ENCODE data around the gene SLC16A7. TPM values are rescaled to one million over a fixed set of nuclear protein-coding genes. Genes with fewer than 3 reads are reported as not detected.
A peak's percentile ranks its signal among the peaks of the same experiment; 100 is the strongest.

Gene SLC16A7
- total RNA-seq, 1 donor from 2014 or later = 12.6 TPM

- no peak for DNase-seq (ENCODE audit: low spot score in 2 of 2)
- intact Hi-C loops (cut with DNase I) = no loop called here
- H3K4me1 ChIP-seq = peaks cover 0 to 12% of the 10 kb centered on the region in 2 donors
- TF ChIP-seq CTCF (IDR thresholded peaks at IDR 0.05) = no peak
- no peak overlapping the region for H3K4me3 ChIP-seq
- no peak overlapping the region for H3K27ac ChIP-seq
- H3K27me3 ChIP-seq = no peaks in the 10 kb centered on the region
- no peaks in the 10 kb centered on the region for H3K36me3 ChIP-seq
- H3K9me3 ChIP-seq = no peaks in the 10 kb centered on the region
Observed at GRCh38 chr12:59649203-59649602, 53.4 kb downstream of the SLC16A7 start.

- no peaks in the 10 kb centered on the region for H3K27me3 ChIP-seq
- no peaks in the 10 kb centered on the region for H3K9me3 ChIP-seq
- DNase-seq (ENCODE audit: low spot score in 2 of 2) = no peak
- no peaks in the 10 kb centered on the region for H3K36me3 ChIP-seq
- intact Hi-C loops (cut with DNase I) = loop anchor here (2.0 kb wide), 1 partner anchor 54 kb away; the partner anchor contains the start of gene SLC16A7
- TF ChIP-seq CTCF (IDR thresholded peaks at IDR 0.05) = no peak
- H3K27ac ChIP-seq = peak overlapping the region in 1 of 2 donors; percentile 51
- no peak overlapping the region for H3K4me3 ChIP-seq
- H3K4me1 ChIP-seq = peaks cover 0 to 12% of the 10 kb centered on the region in 2 donors
Observed at GRCh38 chr12:59650588-59651228, 54.9 kb downstream of the SLC16A7 start.

- intact Hi-C loops (cut with DNase I) = loop anchor here (2.0 kb wide), 1 partner anchor 55 kb away; the partner anchor contains the start of gene SLC16A7
- peak overlapping the region; percentile 34 to 51 for H3K27ac ChIP-seq
Observed at GRCh38 chr12:59651229-59651920, 55.5 kb downstream of the SLC16A7 start.

GRCh38 chr12:59652130-59652529 is 56.3 kb downstream of the SLC16A7 start:
- Histone ChIP-seq H3K4me3 (no peak overlapping the region), H3K9me3 (no peaks in the 10 kb centered on the region), H3K36me3 (peaks cover 0 to 5% of the 10 kb centered on the region in 2 donors), H3K27ac (peak overlapping the region in 1 of 2 donors; percentile 51), H3K4me1 (peaks cover 0 to 12% of the 10 kb centered on the region in 2 donors), H3K27me3 (no peaks in the 10 kb centered on the region)
- TF ChIP-seq CTCF (IDR thresholded peaks at IDR 0.05) = no peak
- intact Hi-C loops (cut with DNase I) = no loop called here
- no peak for DNase-seq (ENCODE audit: low spot score in 2 of 2)

More at GRCh38 chr12:59651229-59651920, 55.5 kb downstream of the SLC16A7 start:
- no peak for TF ChIP-seq CTCF (IDR thresholded peaks at IDR 0.05)
- Histone ChIP-seq H3K4me3 (no peak overlapping the region), H3K4me1 (peaks cover 0 to 12% of the 10 kb centered on the region in 2 donors), H3K9me3 (no peaks in the 10 kb centered on the region), H3K36me3 (peaks cover 0 to 5% of the 10 kb centered on the region in 2 donors), H3K27me3 (no peaks in the 10 kb centered on the region)
- no peak for DNase-seq (ENCODE audit: low spot score in 2 of 2)

GRCh38 chr12:59654061-59654460 is 58.2 kb downstream of the SLC16A7 start:
- Histone ChIP-seq H3K4me3 (no peak overlapping the region), H3K36me3 (peaks cover 0 to 5% of the 10 kb centered on the region in 2 donors), H3K27me3 (no peaks in the 10 kb centered on the region), H3K27ac (no peak overlapping the region), H3K4me1 (peaks cover 0 to 17% of the 10 kb centered on the region in 2 donors), H3K9me3 (no peaks in the 10 kb centered on the region)
- intact Hi-C loops (cut with DNase I) = no loop called here
- TF ChIP-seq CTCF (IDR thresholded peaks at IDR 0.05) = no peak
- no peak for DNase-seq (ENCODE audit: low spot score in 2 of 2)

Measured in ascending aorta (tissue), 2 donors.